K562 (cell line): ENCODE results near the gene YWHAB. TPM values are rescaled to one million over a fixed set of nuclear protein-coding genes. Genes with fewer than 3 reads are reported as not detected.

ENCODE experiments used
- ATAC-seq: fragments of 200-7000 bp; cut with Tn5 transposase; 3 replicates; pipeline ENCODE4 v1.9.1; 2020; ENCODE audit warnings: moderate library complexity
- BruUV-seq: library from RNA; stranded (reverse); fragments of 400-500 nt; replicated peaks from 2 replicates; lab custom pipeline; 2021; lab: Mats Ljungman, UMichigan
- CTCF ChIA-PET: fragments of 300-600 bp; formaldehyde crosslinking; extraction: SDS; loops from one replicate; lab custom pipeline; 2021; ENCODE audit warnings: low intra/inter-chr PET ratio; lab: Yijun Ruan, JAX
- POLR2A ChIA-PET: fragments of 300-600, 350-650 bp; sonication (Branson Sonifier 250); formaldehyde crosslinking; extraction: SDS; loops from one replicate; lab custom pipeline; 2021; ENCODE audit warnings: antibody characterized with exemption, inconsistent platforms; lab: Yijun Ruan, JAX
- DNase-seq, 4 experiments: peaks; one replicate each; pipeline versions ENCODE4 v3.0.0 to v3.0.0-alpha.2; 2011 to 2018; ENCODE audit warnings: low spot score in 3 of 4, mixed read lengths in 3 of 4; ENCODE audit errors: extremely low read depth in 1 of 4
- FAIRE-seq: peaks from 2 replicates; lab custom pipeline; 2011; peaks lifted over from hg19 to GRCh38; lab: Jason Lieb, UNC
- H2AFZ ChIP-seq: 2 replicates; pipeline ENCODE4 v1.6.0; 2011; ENCODE audit warnings: low read depth, low read length, control low read depth, inconsistent platforms
- H3K27ac ChIP-seq: fragments of 200-600 bp; 3 replicates; pipeline ENCODE4 v1.8.0; 2011; ENCODE audit warnings: low read depth, mild to moderate bottlenecking, control low read depth, inconsistent platforms, low read length, moderate library complexity, mixed read lengths; ENCODE audit errors: extremely low read depth
- H3K27me3 ChIP-seq, 2 experiments: fragments of 300-600 bp in 1 of 2; 2 replicates in 1 of 2; 3 replicates in 1 of 2; pipeline versions ENCODE4 v1.6.0 to v1.8.0; 2011; ENCODE audit warnings: inconsistent platforms in 2 of 2, low read length in 2 of 2, mild to moderate bottlenecking in 1 of 2, mixed read lengths in 1 of 2, moderate library complexity in 1 of 2; ENCODE audit not compliant: control insufficient read depth in 2 of 2, insufficient read depth in 2 of 2
- H3K36me3 ChIP-seq: fragments of 300-600 bp; 3 replicates; pipeline ENCODE4 v1.8.0; 2011; ENCODE audit warnings: mild to moderate bottlenecking, low read length, inconsistent platforms; ENCODE audit not compliant: control insufficient read depth, insufficient read depth
- H3K4me1 ChIP-seq, 2 experiments: fragments of 200-600 bp in 1 of 2; replicated peaks in 1 of 2; 2 replicates in 1 of 2; 3 replicates in 1 of 2; pipeline versions ENCODE4 v1.5.1 to v1.8.0; 2011; ENCODE audit warnings: inconsistent platforms in 2 of 2, low read length in 2 of 2, mild to moderate bottlenecking in 1 of 2, mixed read lengths in 1 of 2, moderate library complexity in 1 of 2; ENCODE audit not compliant: control insufficient read depth in 2 of 2, insufficient read depth in 2 of 2
- H3K4me2 ChIP-seq: 2 replicates; pipeline ENCODE4 v1.6.1; 2011; ENCODE audit warnings: low read length, control low read depth, inconsistent platforms, mixed read lengths; ENCODE audit not compliant: insufficient read depth
- H3K4me3 ChIP-seq: fragments of 200-600 bp; sonication (generic), shearing (Covaris generic); 2 replicates; pipeline ENCODE4 v1.5.1; 2016; ENCODE audit warnings: control low read depth, inconsistent platforms
- H3K79me2 ChIP-seq: fragments of 200-600 bp; 3 replicates; pipeline ENCODE4 v1.8.0; 2011; ENCODE audit warnings: low read length, inconsistent platforms; ENCODE audit not compliant: control insufficient read depth, insufficient read depth
- H3K9ac ChIP-seq, 2 experiments: 2 replicates each; pipeline versions ENCODE4 v1.6.0 to v1.6.1; 2011; ENCODE audit warnings: low read depth in 2 of 2, low read length in 2 of 2, control low read depth in 1 of 2, inconsistent platforms in 1 of 2, mild to moderate bottlenecking in 1 of 2, mixed read lengths in 1 of 2; ENCODE audit not compliant: insufficient read depth in 1 of 2
- H3K9me1 ChIP-seq: one replicate; pipeline ENCODE4 v1.6.0; 2011; ENCODE audit warnings: inconsistent platforms, mild to moderate bottlenecking, low read length, moderate library complexity; ENCODE audit not compliant: control insufficient read depth, insufficient read depth
- H3K9me3 ChIP-seq: replicated peaks from 2 replicates; pipeline ENCODE4 v1.5.1; 2011; ENCODE audit warnings: low read depth, low read length, inconsistent platforms; ENCODE audit not compliant: control insufficient read depth, insufficient read depth
- H4K20me1 ChIP-seq: replicated peaks from 2 replicates; pipeline ENCODE4 v1.6.1; 2011; ENCODE audit warnings: low read length, inconsistent platforms, mixed read lengths; ENCODE audit not compliant: control insufficient read depth, insufficient read depth
- ETV6 ChIP-seq, 3 experiments: fragments of 150-350 bp in 1 of 3; sonication (generic) in 1 of 3; formaldehyde crosslinking in 1 of 3; IDR thresholded peaks; 2 replicates each; pipeline versions ENCODE4 v1.6.1 to v1.8.0; 2014 to 2022; ENCODE audit warnings: borderline replicate concordance in 2 of 3, low read depth in 2 of 3, antibody characterized with exemption in 1 of 3, low read length in 1 of 3, mild to moderate bottlenecking in 1 of 3, missing genetic modification reagents in 1 of 3
- POLR2AphosphoS5 ChIP-seq: IDR thresholded peaks from 2 replicates; pipeline ENCODE4 v1.6.1; 2011; ENCODE audit warnings: mild to moderate bottlenecking, low read depth, low read length, moderate library complexity; ENCODE audit not compliant: control insufficient read depth, insufficient read depth
- RBFOX2 ChIP-seq: fragments of 200-400 bp; formaldehyde crosslinking; IDR thresholded peaks from 2 replicates; pipeline ENCODE4 v1.6.1; 2017; ENCODE audit warnings: low read depth, mild to moderate bottlenecking, low read length, moderate library complexity
- SUPT5H ChIP-seq: fragments of 450-650 bp; IDR thresholded peaks from 2 replicates; pipeline ENCODE4 v1.6.1; 2016
- TEAD2 ChIP-seq: fragments of 450-650 bp; IDR thresholded peaks from 2 replicates; pipeline ENCODE4 v1.6.1; 2016; ENCODE audit warnings: missing genetic modification characterization, control low read depth, missing compliant biosample characterization
- whole genome bisulfite sequencing: fragments of 100-300 bp; shearing (Covaris generic); methylation state at CpG from one replicate; pipeline ENCODE4 v1.1.6; 2016; ENCODE audit warnings: low coverage, mixed read lengths; ENCODE audit not compliant: insufficient coverage; ENCODE audit errors: missing lambda C conversion rate; 5-methylcytosine and 5-hydroxymethylcytosine counted together
- in situ Hi-C: fragments of 300-500 bp; cut with MboI; formaldehyde crosslinking; loops from 4 replicates; pipeline ENCODE4 v1.15.0; 2018; ENCODE audit warnings: inconsistent platforms, mixed read lengths
- intact Hi-C: fragments of 100-400 bp; cut with micrococcal nuclease; formaldehyde crosslinking; loops from 2 replicates; pipeline ENCODE4 v1.14.2; 2022
- polyA plus RNA-seq, 8 experiments: library from polyadenylated mRNA; depleted of rRNA in 4 of 8; stranded (reverse) in 5 of 8; unstranded in 3 of 8; fragments of >200 nt; fragmentation: Nextera tagmentation in 2 of 8; fragmentation: Illumina TruSeq in 1 of 8; extraction: Ambion mirVana in 2 of 8; extraction: Trizol in 1 of 8; gene quantifications; 2 replicates each; pipeline versions ENCODE4 v1.2.1 to v1.2.3, GENCODE V29; 2011 to 2014; ENCODE audit warnings: inconsistent platforms in 1 of 8, missing spikeins in 1 of 8
- total RNA-seq, 7 experiments: library from RNA; depleted of rRNA in 6 of 7; stranded (reverse); fragments of >200 nt in 6 of 7; fragmentation: Illumina TruSeq in 2 of 7; extraction: Trizol in 2 of 7; gene quantifications; 2 replicates each; pipeline versions ENCODE4 v1.2.1 to v1.2.3, GENCODE V29; 2011 to 2021; ENCODE audit warnings: low replicate concordance in 1 of 7
- TF ChIP-seq, protein P1 (sequence below): sonication (generic); formaldehyde crosslinking; IDR thresholded peaks from 2 replicates; pipeline ENCODE4 v1.8.1; 2023; ENCODE audit warnings: missing genetic modification reagents, mild to moderate bottlenecking, borderline replicate concordance
- TF ChIP-seq, protein P2 (sequence below): fragments of 450-650 bp; formaldehyde crosslinking; IDR thresholded peaks from 2 replicates; pipeline ENCODE4 v1.4.0; 2020; ENCODE audit warnings: mild to moderate bottlenecking, mixed read lengths

The YWHAB gene
- total and polyA plus RNA-seq, 9 of the 15 experiments (the other 6 are each of a cell fraction or from before 2014, with no cell fraction given): 60.6 to 185 (median 96.1) TPM

DNA sequence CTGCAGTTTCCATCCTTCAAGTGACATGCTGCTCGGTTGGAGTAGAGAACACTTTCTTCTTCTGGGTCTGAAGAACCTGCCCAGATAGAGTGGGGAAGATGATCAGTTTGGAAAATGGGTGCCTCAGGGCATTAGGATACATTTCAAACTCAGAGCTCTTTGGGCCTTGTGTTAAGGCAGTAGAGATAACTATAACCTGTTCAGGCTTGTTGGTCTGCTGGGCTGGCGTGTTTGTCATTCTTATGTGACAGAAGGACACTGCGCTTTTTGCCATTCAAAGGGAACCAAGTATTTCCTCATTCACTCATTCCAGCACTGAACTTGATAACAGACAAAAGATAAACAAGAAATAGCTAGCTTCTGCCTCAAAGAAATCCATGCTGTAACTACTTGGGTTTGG lies 70.9 kb downstream of the YWHAB start:
- no peak overlapping the region for H3K4me2 ChIP-seq
- H3K36me3 ChIP-seq: peaks cover 73% of the 10 kb centered on the region
- CTCF ChIA-PET: no interaction called here
- no peak overlapping the region for H3K4me3 ChIP-seq
- H4K20me1 ChIP-seq: no peaks in the 10 kb centered on the region
- no peak overlapping the region for H3K9ac ChIP-seq
- WGBS: 69% methylated on average over 3 of the region's 3 CpGs
- in situ Hi-C loops (no loop called here), intact Hi-C loops (no loop called here)
- peaks cover 12 to 19% of the 10 kb centered on the region in 2 experiments for H3K4me1 ChIP-seq
- TF ChIP-seq TEAD2: no peak
- TF ChIP-seq, protein P1, sequence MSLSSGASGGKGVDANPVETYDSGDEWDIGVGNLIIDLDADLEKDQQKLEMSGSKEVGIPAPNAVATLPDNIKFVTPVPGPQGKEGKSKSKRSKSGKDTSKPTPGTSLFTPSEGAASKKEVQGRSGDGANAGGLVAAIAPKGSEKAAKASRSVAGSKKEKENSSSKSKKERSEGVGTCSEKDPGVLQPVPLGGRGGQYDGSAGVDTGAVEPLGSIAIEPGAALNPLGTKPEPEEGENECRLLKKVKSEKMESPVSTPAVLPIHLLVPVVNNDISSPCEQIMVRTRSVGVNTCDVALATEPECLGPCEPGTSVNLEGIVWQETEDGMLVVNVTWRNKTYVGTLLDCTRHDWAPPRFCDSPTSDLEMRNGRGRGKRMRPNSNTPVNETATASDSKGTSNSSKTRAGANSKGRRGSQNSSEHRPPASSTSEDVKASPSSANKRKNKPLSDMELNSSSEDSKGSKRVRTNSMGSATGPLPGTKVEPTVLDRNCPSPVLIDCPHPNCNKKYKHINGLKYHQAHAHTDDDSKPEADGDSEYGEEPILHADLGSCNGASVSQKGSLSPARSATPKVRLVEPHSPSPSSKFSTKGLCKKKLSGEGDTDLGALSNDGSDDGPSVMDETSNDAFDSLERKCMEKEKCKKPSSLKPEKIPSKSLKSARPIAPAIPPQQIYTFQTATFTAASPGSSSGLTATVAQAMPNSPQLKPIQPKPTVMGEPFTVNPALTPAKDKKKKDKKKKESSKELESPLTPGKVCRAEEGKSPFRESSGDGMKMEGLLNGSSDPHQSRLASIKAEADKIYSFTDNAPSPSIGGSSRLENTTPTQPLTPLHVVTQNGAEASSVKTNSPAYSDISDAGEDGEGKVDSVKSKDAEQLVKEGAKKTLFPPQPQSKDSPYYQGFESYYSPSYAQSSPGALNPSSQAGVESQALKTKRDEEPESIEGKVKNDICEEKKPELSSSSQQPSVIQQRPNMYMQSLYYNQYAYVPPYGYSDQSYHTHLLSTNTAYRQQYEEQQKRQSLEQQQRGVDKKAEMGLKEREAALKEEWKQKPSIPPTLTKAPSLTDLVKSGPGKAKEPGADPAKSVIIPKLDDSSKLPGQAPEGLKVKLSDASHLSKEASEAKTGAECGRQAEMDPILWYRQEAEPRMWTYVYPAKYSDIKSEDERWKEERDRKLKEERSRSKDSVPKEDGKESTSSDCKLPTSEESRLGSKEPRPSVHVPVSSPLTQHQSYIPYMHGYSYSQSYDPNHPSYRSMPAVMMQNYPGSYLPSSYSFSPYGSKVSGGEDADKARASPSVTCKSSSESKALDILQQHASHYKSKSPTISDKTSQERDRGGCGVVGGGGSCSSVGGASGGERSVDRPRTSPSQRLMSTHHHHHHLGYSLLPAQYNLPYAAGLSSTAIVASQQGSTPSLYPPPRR (CRISPR knock-in tag): no peak
- TF ChIP-seq RBFOX2: no peak
- TF ChIP-seq SUPT5H: no peak
- no peak for TF ChIP-seq ETV6 (IDR thresholded peaks at IDR 0.05; ENCODE audit: borderline replicate concordance in 1 of 2, low read depth in 2 of 2, low read length in 1 of 2)
- no peak for TF ChIP-seq ETV6 (CRISPR knock-in tag; IDR thresholded peaks at IDR 0.05; ENCODE audit: borderline replicate concordance)
- TF ChIP-seq, protein P2, sequence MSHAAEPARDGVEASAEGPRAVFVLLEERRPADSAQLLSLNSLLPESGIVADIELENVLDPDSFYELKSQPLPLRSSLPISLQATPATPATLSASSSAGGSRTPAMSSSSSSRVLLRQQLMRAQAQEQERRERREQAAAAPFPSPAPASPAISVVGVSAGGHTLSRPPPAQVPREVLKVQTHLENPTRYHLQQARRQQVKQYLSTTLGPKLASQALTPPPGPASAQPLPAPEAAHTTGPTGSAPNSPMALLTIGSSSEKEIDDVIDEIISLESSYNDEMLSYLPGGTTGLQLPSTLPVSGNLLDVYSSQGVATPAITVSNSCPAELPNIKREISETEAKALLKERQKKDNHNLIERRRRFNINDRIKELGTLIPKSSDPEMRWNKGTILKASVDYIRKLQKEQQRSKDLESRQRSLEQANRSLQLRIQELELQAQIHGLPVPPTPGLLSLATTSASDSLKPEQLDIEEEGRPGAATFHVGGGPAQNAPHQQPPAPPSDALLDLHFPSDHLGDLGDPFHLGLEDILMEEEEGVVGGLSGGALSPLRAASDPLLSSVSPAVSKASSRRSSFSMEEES: no peak
- peak; percentile 25; the same call in 1 of the 2 replicates for TF ChIP-seq POLR2AphosphoS5
- DNase-seq: no peak
- no peaks in the 10 kb centered on the region for H3K9me3 ChIP-seq
- FAIRE-seq: no peak
- no peaks in the 10 kb centered on the region for H3K27me3 ChIP-seq
- H3K27ac ChIP-seq: no peak overlapping the region
- POLR2A ChIA-PET: interaction anchor here (0.8 to 1.0 kb wide), 2 partner anchors 9 to 15 kb away, joined by 3 read pairs; no protein-coding TSS in a partner anchor
- no peak overlapping the region for H2AFZ ChIP-seq
- ATAC-seq: no peak
- no TSS peak for BruUV-seq
- H3K9me1 ChIP-seq: no peaks in the 10 kb centered on the region
- H3K79me2 ChIP-seq: peaks cover 45% of the 10 kb centered on the region
